ENCODE measurements around the gene EPHB2. TPM values are rescaled to one million over a fixed set of nuclear protein-coding genes. Genes with fewer than 3 reads are reported as not detected.

The EPHB2 gene
- 43.0 to 62.2 TPM (median 50.6 TPM) in 5 replicates for total RNA-seq (2022; extraction: Qiagen RNA extraction)

GRCh38 chr1:22710701-22711049 is at the start of gene EPHB2:
Gene EPHB2 (plus strand): TSS chr1:22710839. CDS start chr1:22710983, 144 bp downstream.

Other genes with a start within 250 kb of the EPHB2 start
- 0.03 to 0.08 TPM (median 0.05 TPM) in 4 of 5 replicates, not detected in the other for gene EPHA8, start 147.3 kb upstream of the EPHB2 start, total RNA-seq (2022; extraction: Qiagen RNA extraction)
- gene C1QA, start 74.2 kb upstream of the EPHB2 start, total RNA-seq (2022; extraction: Qiagen RNA extraction): not detected in 5 replicates
- gene C1QC, start 67.2 kb upstream of the EPHB2 start, total RNA-seq (2022; extraction: Qiagen RNA extraction): not detected in 5 replicates
- not detected in 5 replicates for gene C1QB, start 57.6 kb upstream of the EPHB2 start, total RNA-seq (2022; extraction: Qiagen RNA extraction)

All from A549 treated with CORT108297 at 1 μM for 4 hours (cell line).